ENCODE data around the gene GALNT18.
"Not testable (repeated sequence)": the region's sequence is repeated elsewhere in the genome, so short reads cannot be mapped to it uniquely, and the experiment has no call there.

Gene GALNT18

GRCh38 chr11:11384829-11385228 is 237.0 kb downstream of the GALNT18 start:
- DNase-seq (ENCODE audit: low spot score), result peak; percentile 8

- DNase-seq (ENCODE audit: low spot score), result no peak
Observed at GRCh38 chr11:11383995-11384394, 237.8 kb downstream of the GALNT18 start.

GRCh38 chr11:11382858-11383532 is 238.8 kb downstream of the GALNT18 start:
- peak; percentile 49 for DNase-seq (ENCODE audit: low spot score)

- peak; percentile 18 for DNase-seq (ENCODE audit: low spot score)
Observed at GRCh38 chr11:11381471-11382105, 240.2 kb downstream of the GALNT18 start.

- DNase-seq (ENCODE audit: low spot score), result peak; percentile 22
Observed at GRCh38 chr11:11380883-11381282, 240.9 kb downstream of the GALNT18 start.

- DNase-seq (ENCODE audit: low spot score), result no peak
Observed at GRCh38 chr11:11380340-11380739, 241.5 kb downstream of the GALNT18 start.

- no peak for DNase-seq (ENCODE audit: low spot score)
Observed at GRCh38 chr11:11379661-11380060, 242.1 kb downstream of the GALNT18 start.

GRCh38 chr11:11378184-11378940 is 243.4 kb downstream of the GALNT18 start:
- DNase-seq (ENCODE audit: low spot score), result no peak

GRCh38 chr11:11374358-11375148 is 247.3 kb downstream of the GALNT18 start:
- DNase-seq (ENCODE audit: low spot score), result no peak

GRCh38 chr11:11373934-11374333 is 247.9 kb downstream of the GALNT18 start:
- no peak for DNase-seq (ENCODE audit: low spot score)

GRCh38 chr11:11372461-11372860 is 249.3 kb downstream of the GALNT18 start:
- no peak for DNase-seq (ENCODE audit: low spot score)

- DNase-seq (ENCODE audit: low spot score), result no peak
Observed at GRCh38 chr11:11370962-11371303, 250.9 kb downstream of the GALNT18 start.

- no peak for DNase-seq (ENCODE audit: low spot score)
Observed at GRCh38 chr11:11370255-11370961, 251.4 kb downstream of the GALNT18 start.

- DNase-seq (ENCODE audit: low spot score), result no peak
Observed at GRCh38 chr11:11366793-11367192, 255.0 kb downstream of the GALNT18 start.

GRCh38 chr11:11363674-11364073 is 258.1 kb downstream of the GALNT18 start:
- no peak for DNase-seq (ENCODE audit: low spot score)

GRCh38 chr11:11359611-11360010 is 262.2 kb downstream of the GALNT18 start:
- no peak for DNase-seq (ENCODE audit: low spot score)

- no peak for DNase-seq (ENCODE audit: low spot score)
Observed at GRCh38 chr11:11356842-11357241, 265.0 kb downstream of the GALNT18 start.

GRCh38 chr11:11352878-11353277 is 268.9 kb downstream of the GALNT18 start, which contains the start of gene CSNK2A3:
CSNK2A3 (minus strand) TSS chr11:11353250; CDS start chr11:11353119, 131 bp downstream.
- not testable (repeated sequence) for DNase-seq (ENCODE audit: low spot score)

- not testable (repeated sequence) for DNase-seq (ENCODE audit: low spot score)
Observed at GRCh38 chr11:11351851-11352250, 270.0 kb downstream of the GALNT18 start.

GRCh38 chr11:11351042-11351586 is 270.7 kb downstream of the GALNT18 start:
- no peak for DNase-seq (ENCODE audit: low spot score)

GRCh38 chr11:11349870-11350337 is 271.9 kb downstream of the GALNT18 start:
- DNase-seq (ENCODE audit: low spot score), result no peak
